ENCODE data around the gene C19orf44.

The C19orf44 gene

DNA sequence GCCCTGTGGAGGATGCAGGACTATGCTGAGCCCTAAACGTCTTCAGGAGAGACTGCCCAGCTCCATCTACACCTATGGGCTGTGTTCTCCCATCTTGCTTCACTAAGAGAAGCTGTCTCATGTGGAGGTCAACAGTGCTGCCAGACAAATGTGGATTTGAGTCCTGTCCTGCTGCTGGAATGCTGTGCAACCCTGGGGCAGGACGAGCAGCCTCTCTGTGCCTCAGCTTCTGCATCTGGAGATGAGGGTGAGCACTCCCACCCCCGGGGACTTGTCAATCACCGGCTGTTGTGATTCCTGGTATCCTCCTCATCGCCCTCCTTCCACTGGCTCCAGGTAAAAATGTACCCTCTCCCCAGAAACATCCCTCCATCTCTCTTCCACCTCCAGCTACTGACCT is 40.7 kb upstream of the C19orf44 start:
- Histone ChIP-seq H3K79me2 (ENCODE audit: control insufficient read depth, low read length) (peaks cover 100% of the 10 kb centered on the region), H4K20me1 (ENCODE audit: control insufficient read depth, insufficient read depth, low read depth, low read length) (peaks cover 20% of the 10 kb centered on the region; the same call in 1 of the 2 replicates), H3K9me2 (replicated peaks; ENCODE audit: control insufficient read depth, low read length) (no peaks in the 10 kb centered on the region), H3K27me3 (ENCODE audit: control insufficient read depth, low read length) (no peaks in the 10 kb centered on the region), H3K36me3 (ENCODE audit: control insufficient read depth, low read length) (peaks cover 7% of the 10 kb centered on the region), H3K27ac (ENCODE audit: low read depth, low read length) (no peak overlapping the region), H3K9me3 (ENCODE audit: control insufficient read depth, insufficient read depth, low read length) (no peaks in the 10 kb centered on the region), H3K4me3 (ENCODE audit: low read length) (no peak overlapping the region), H3K4me1 (ENCODE audit: control insufficient read depth, low read length) (peaks cover 87% of the 10 kb centered on the region), H3F3A (ENCODE audit: control insufficient read depth, insufficient read depth) (no peaks in the 10 kb centered on the region; the same call in 1 of the 2 replicates), H3K4me2 (ENCODE audit: low read length) (no peak overlapping the region; the same call in 1 of the 2 replicates)
- no peak for TF ChIP-seq EZH2phosphoT487 (IDR thresholded peaks at IDR 0.05; ENCODE audit: borderline replicate concordance, low read length)
- TF ChIP-seq, protein P1, sequence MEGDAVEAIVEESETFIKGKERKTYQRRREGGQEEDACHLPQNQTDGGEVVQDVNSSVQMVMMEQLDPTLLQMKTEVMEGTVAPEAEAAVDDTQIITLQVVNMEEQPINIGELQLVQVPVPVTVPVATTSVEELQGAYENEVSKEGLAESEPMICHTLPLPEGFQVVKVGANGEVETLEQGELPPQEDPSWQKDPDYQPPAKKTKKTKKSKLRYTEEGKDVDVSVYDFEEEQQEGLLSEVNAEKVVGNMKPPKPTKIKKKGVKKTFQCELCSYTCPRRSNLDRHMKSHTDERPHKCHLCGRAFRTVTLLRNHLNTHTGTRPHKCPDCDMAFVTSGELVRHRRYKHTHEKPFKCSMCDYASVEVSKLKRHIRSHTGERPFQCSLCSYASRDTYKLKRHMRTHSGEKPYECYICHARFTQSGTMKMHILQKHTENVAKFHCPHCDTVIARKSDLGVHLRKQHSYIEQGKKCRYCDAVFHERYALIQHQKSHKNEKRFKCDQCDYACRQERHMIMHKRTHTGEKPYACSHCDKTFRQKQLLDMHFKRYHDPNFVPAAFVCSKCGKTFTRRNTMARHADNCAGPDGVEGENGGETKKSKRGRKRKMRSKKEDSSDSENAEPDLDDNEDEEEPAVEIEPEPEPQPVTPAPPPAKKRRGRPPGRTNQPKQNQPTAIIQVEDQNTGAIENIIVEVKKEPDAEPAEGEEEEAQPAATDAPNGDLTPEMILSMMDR (IDR thresholded peaks at IDR 0.05; ENCODE audit: low read depth, low read length, poor library complexity, severe bottlenecking): no peak

DNA sequence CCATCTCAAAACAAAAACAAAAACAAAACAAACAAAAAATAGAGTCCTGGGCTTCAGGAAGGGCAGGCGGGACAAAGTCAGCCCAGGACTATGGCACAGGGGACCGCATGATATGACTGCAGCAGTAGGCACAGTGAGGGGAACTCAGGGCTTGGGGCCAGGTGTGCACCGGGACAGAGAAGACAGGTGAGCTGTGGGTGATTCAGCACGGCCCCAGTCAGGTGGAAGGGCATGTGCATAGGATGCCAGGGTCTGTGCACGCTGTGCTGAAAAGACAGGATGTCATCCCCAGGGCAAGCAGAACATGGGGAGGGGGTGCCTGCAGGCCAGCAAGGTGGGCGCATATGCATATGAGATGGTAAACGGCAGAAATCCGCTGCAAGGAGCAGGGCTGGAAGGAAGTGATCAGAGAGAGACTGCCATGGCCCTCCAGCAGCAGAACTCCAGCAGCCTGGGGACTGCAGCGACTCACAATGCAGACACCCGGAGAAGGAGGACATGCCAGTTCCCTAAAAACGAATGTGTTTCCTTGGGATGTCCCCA is 39.5 kb upstream of the C19orf44 start:
- Histone ChIP-seq H3K27ac (ENCODE audit: low read depth, low read length) (no peak overlapping the region), H3K36me3 (ENCODE audit: control insufficient read depth, low read length) (peaks cover 7% of the 10 kb centered on the region), H3K4me3 (ENCODE audit: low read length) (peak overlapping the region; percentile 28), H4K20me1 (ENCODE audit: control insufficient read depth, insufficient read depth, low read depth, low read length) (peaks cover 20% of the 10 kb centered on the region; the same call in 1 of the 2 replicates), H3K9me2 (replicated peaks; ENCODE audit: control insufficient read depth, low read length) (no peaks in the 10 kb centered on the region), H3K79me2 (ENCODE audit: control insufficient read depth, low read length) (peaks cover 99% of the 10 kb centered on the region), H3K27me3 (ENCODE audit: control insufficient read depth, low read length) (no peaks in the 10 kb centered on the region), H3K4me2 (ENCODE audit: low read length) (peak overlapping the region; percentile 52), H3K9me3 (ENCODE audit: control insufficient read depth, insufficient read depth, low read length) (no peaks in the 10 kb centered on the region), H3F3A (ENCODE audit: control insufficient read depth, insufficient read depth) (no peaks in the 10 kb centered on the region), H3K4me1 (ENCODE audit: control insufficient read depth, low read length) (peaks cover 80% of the 10 kb centered on the region)
- TF ChIP-seq, protein P1 (IDR thresholded peaks at IDR 0.05; ENCODE audit: low read depth, low read length, poor library complexity, severe bottlenecking): no peak
- no peak for TF ChIP-seq EZH2phosphoT487 (IDR thresholded peaks at IDR 0.05; ENCODE audit: borderline replicate concordance, low read length)

GRCh38 chr19:16457195-16457953 is 38.8 kb upstream of the C19orf44 start:
- Histone ChIP-seq H3K4me1 (ENCODE audit: control insufficient read depth, low read length) (peaks cover 76% of the 10 kb centered on the region), H4K20me1 (ENCODE audit: control insufficient read depth, insufficient read depth, low read depth, low read length) (peaks cover 20% of the 10 kb centered on the region; the same call in 1 of the 2 replicates)
- TF ChIP-seq EZH2phosphoT487 (IDR thresholded peaks at IDR 0.05; ENCODE audit: borderline replicate concordance, low read length): no peak
- TF ChIP-seq, protein P1 (IDR thresholded peaks at IDR 0.05; ENCODE audit: low read depth, low read length, poor library complexity, severe bottlenecking): no peak

More at GRCh38 chr19:16457195-16457953, 38.8 kb upstream of the C19orf44 start:
- H3K9me2 ChIP-seq (replicated peaks; ENCODE audit: control insufficient read depth, low read length): no peaks in the 10 kb centered on the region
- no peaks in the 10 kb centered on the region for H3K27me3 ChIP-seq (ENCODE audit: control insufficient read depth, low read length)
- H3K9me3 ChIP-seq (ENCODE audit: control insufficient read depth, insufficient read depth, low read length): no peaks in the 10 kb centered on the region
- peak overlapping the region; percentile 28 for H3K4me3 ChIP-seq (ENCODE audit: low read length)
- peaks cover 99% of the 10 kb centered on the region for H3K79me2 ChIP-seq (ENCODE audit: control insufficient read depth, low read length)
- H3K27ac ChIP-seq (ENCODE audit: low read depth, low read length): no peak overlapping the region
- H3K36me3 ChIP-seq (ENCODE audit: control insufficient read depth, low read length): peaks cover 7% of the 10 kb centered on the region
- H3K4me2 ChIP-seq (ENCODE audit: low read length): peak overlapping the region; percentile 52
- H3F3A ChIP-seq (ENCODE audit: control insufficient read depth, insufficient read depth): no peaks in the 10 kb centered on the region

Measured in DOHH2 (cell line).